ENCODE data around the gene ESRP2.
A peak's percentile ranks its signal among the peaks of the same experiment; 100 is the strongest.

ESRP2 gene

GRCh38 chr16:68237243-68238028 lies 1.5 kb upstream of the ESRP2 start:
- DNase-seq (ENCODE audit: low read depth) = peak; percentile 99
- TF ChIP-seq, protein P1, sequence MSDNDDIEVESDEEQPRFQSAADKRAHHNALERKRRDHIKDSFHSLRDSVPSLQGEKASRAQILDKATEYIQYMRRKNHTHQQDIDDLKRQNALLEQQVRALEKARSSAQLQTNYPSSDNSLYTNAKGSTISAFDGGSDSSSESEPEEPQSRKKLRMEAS (IDR thresholded peaks at IDR 0.05; ENCODE audit: low read depth, low read length) = no peak
- no peak for TF ChIP-seq MYC (IDR thresholded peaks at IDR 0.05; ENCODE audit: low read depth, low read length)
- TF ChIP-seq, protein P2, sequence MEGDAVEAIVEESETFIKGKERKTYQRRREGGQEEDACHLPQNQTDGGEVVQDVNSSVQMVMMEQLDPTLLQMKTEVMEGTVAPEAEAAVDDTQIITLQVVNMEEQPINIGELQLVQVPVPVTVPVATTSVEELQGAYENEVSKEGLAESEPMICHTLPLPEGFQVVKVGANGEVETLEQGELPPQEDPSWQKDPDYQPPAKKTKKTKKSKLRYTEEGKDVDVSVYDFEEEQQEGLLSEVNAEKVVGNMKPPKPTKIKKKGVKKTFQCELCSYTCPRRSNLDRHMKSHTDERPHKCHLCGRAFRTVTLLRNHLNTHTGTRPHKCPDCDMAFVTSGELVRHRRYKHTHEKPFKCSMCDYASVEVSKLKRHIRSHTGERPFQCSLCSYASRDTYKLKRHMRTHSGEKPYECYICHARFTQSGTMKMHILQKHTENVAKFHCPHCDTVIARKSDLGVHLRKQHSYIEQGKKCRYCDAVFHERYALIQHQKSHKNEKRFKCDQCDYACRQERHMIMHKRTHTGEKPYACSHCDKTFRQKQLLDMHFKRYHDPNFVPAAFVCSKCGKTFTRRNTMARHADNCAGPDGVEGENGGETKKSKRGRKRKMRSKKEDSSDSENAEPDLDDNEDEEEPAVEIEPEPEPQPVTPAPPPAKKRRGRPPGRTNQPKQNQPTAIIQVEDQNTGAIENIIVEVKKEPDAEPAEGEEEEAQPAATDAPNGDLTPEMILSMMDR (IDR thresholded peaks at IDR 0.05; ENCODE audit: low read depth, low read length) = no peak
- no peak for TF ChIP-seq POLR2A (IDR thresholded peaks at IDR 0.05; ENCODE audit: extremely low read depth, insufficient read length)
- peak overlapping the region; percentile 36 for H3K4me3 ChIP-seq (ENCODE audit: low read depth, low read length)

DNA sequence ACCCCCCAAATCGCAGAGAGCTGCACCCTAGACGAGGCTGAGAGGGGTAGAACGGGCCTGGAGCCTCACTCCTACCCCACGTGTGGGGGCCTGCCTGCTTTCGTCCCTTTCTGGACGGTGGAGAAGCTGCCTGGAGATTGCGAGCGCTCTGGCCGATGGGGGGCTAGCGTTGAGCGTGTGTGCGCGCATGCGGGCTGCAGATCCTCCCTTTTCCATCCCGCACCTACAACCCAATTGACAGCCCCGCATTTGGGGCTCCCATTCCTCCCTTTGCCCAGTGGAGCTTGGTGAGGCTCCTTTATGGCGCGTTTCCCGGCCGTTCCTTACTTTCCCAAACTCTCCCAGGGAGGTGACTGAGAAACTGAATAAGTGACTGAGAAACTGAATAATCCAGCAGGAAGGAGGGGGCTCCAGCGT lies 907 bp upstream of the ESRP2 start:
- TF ChIP-seq POLR2A (IDR thresholded peaks at IDR 0.05; ENCODE audit: extremely low read depth, insufficient read length) = no peak
- TF ChIP-seq, protein P1 (IDR thresholded peaks at IDR 0.05; ENCODE audit: low read depth, low read length) = no peak
- no peak for TF ChIP-seq MYC (IDR thresholded peaks at IDR 0.05; ENCODE audit: low read depth, low read length)
- TF ChIP-seq, protein P2 (IDR thresholded peaks at IDR 0.05; ENCODE audit: low read depth, low read length) = no peak
- peak overlapping the region; percentile 34 for H3K4me3 ChIP-seq (ENCODE audit: low read depth, low read length)
- DNase-seq (ENCODE audit: low read depth) = no peak

- no peak for DNase-seq (ENCODE audit: low read depth)
- TF ChIP-seq MYC (IDR thresholded peaks at IDR 0.05; ENCODE audit: low read depth, low read length) (no peak), POLR2A (IDR thresholded peaks at IDR 0.05; ENCODE audit: extremely low read depth, insufficient read length) (no peak)
- TF ChIP-seq, protein P2 (IDR thresholded peaks at IDR 0.05; ENCODE audit: low read depth, low read length) = no peak
- TF ChIP-seq, protein P1 (IDR thresholded peaks at IDR 0.05; ENCODE audit: low read depth, low read length) = no peak
- H3K4me3 ChIP-seq (ENCODE audit: low read depth, low read length) = no peak overlapping the region
Measured at GRCh38 chr16:68236137-68236825, 354 bp upstream of the ESRP2 start.

DNA sequence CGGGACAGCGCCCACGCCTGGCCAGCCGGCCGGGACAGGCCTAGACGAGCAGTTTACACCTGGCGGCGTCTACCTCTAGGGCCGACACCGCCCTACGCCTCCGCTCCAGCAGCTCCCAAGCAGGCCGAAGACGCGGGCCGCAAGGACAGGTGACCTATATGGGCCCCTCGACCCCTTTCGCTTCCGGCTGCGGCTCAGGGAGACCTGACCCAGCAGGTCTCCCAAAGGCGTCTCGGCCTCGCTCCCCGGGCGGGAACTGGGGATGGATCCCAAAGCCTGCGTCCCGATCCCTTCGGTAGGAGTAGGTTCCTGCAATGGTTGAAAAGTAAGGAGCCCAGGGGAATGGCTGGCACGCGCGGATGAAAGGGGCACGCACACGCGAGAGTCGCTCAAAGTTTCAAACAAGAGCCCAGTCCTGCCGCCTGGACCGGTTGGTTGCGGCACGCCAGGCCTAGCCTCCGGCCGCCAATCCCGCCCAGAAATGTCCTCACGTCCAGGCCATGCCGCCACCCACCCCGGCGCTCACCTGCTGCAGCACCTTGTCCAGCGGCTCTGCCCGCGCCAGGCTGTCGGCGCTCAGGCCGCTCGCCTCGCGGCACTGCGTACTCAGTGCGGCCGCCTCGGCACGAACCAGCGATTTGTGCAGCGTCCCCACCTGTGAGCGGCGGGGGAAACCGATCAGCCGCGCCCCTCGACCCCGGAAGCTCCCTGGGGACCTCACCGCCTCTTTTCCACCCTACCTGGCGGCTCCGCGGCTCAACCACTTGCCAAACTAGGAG lies 630 bp downstream of the ESRP2 start:
- no peak overlapping the region for H3K4me3 ChIP-seq (ENCODE audit: low read depth, low read length)
- DNase-seq (ENCODE audit: low read depth) = no peak
- TF ChIP-seq POLR2A (IDR thresholded peaks at IDR 0.05; ENCODE audit: extremely low read depth, insufficient read length) (no peak), MYC (IDR thresholded peaks at IDR 0.05; ENCODE audit: low read depth, low read length) (no peak)
- TF ChIP-seq, protein P1 (IDR thresholded peaks at IDR 0.05; ENCODE audit: low read depth, low read length) = no peak
- TF ChIP-seq, protein P2 (IDR thresholded peaks at IDR 0.05; ENCODE audit: low read depth, low read length) = no peak

GRCh38 chr16:68234188-68235107 lies 1.5 kb downstream of the ESRP2 start:
- TF ChIP-seq, protein P2 (IDR thresholded peaks at IDR 0.05; ENCODE audit: low read depth, low read length) = no peak
- TF ChIP-seq, protein P1 (IDR thresholded peaks at IDR 0.05; ENCODE audit: low read depth, low read length) = no peak
- TF ChIP-seq MYC (IDR thresholded peaks at IDR 0.05; ENCODE audit: low read depth, low read length) (no peak), POLR2A (IDR thresholded peaks at IDR 0.05; ENCODE audit: extremely low read depth, insufficient read length) (no peak)
- no peak overlapping the region for H3K4me3 ChIP-seq (ENCODE audit: low read depth, low read length)
- no peak for DNase-seq (ENCODE audit: low read depth)

All from NB4 (cell line).